ENCODE data around the gene SPEN. TPM values are rescaled to one million over a fixed set of nuclear protein-coding genes. Genes with fewer than 3 reads are reported as not detected.

The SPEN gene, protein sequence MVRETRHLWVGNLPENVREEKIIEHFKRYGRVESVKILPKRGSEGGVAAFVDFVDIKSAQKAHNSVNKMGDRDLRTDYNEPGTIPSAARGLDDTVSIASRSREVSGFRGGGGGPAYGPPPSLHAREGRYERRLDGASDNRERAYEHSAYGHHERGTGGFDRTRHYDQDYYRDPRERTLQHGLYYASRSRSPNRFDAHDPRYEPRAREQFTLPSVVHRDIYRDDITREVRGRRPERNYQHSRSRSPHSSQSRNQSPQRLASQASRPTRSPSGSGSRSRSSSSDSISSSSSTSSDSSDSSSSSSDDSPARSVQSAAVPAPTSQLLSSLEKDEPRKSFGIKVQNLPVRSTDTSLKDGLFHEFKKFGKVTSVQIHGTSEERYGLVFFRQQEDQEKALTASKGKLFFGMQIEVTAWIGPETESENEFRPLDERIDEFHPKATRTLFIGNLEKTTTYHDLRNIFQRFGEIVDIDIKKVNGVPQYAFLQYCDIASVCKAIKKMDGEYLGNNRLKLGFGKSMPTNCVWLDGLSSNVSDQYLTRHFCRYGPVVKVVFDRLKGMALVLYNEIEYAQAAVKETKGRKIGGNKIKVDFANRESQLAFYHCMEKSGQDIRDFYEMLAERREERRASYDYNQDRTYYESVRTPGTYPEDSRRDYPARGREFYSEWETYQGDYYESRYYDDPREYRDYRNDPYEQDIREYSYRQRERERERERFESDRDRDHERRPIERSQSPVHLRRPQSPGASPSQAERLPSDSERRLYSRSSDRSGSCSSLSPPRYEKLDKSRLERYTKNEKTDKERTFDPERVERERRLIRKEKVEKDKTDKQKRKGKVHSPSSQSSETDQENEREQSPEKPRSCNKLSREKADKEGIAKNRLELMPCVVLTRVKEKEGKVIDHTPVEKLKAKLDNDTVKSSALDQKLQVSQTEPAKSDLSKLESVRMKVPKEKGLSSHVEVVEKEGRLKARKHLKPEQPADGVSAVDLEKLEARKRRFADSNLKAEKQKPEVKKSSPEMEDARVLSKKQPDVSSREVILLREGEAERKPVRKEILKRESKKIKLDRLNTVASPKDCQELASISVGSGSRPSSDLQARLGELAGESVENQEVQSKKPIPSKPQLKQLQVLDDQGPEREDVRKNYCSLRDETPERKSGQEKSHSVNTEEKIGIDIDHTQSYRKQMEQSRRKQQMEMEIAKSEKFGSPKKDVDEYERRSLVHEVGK (N-terminal part only)
- total RNA-seq: 51.5 and 54.0 TPM in 2 replicates

DNA sequence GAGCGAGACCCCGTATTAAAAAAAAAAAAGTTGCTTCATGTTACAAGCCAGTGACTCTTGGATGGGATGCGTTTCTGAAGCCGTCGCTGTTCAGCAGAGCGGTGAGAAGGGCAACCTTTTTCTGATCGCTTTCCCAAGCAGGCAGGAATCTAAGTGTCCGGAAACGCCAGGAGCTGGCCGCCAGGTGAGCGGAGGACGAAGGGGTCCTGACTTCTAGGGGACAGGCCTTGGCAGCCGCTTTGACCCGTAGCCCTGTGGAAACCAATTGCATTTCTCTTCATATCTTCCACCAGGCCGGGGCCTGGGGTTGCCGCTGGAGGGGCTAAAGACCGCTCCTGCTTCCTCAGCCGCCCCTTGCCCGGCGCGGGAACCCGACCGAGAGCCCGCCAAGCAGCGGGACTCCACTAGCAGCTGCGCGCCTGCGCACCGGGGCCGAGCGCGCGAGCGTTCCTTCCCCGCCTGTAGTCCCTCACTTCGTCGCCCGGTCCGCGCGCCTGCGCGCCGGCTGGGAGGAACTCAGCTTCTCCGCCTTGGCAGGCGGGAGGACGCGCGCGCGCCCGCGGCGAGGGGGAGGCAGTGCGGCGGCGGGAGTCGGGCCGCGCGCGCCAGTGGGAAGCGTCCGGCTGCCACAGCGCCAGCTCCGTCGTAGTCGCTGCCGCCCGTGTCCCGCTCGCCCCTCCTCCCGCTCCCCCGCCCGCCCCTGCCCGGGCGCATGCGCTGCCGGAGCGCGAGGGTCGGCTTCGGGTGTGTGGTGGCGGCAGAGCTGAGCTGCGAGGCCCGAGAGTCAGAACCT, at the start of gene SPEN:
Gene SPEN, plus strand, starts transcription at position 608 of the 793 bp plus-strand sequence. CDS start 361 bp downstream, outside the sequence.

DNA sequence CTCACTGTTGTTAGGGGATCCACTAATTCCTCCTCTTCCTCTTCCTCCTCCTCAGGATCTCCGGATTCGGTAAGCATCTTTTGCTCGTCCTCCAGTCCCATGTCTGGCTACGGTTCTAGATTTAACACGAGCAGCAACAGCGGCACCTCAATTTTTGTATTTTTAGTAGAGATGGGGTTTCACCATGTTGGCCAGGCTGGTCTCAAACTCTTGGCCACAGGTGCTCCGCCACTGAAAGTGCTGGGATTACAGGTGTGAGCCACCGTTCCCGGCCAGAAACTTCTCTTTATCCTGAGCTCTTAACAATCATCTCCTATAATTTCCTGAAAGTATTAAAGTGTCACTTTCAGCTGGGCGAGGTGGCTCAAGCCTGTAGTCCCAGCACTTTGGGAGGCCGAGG, 40.0 kb upstream of the SPEN start, which contains the start of gene UQCRHL:
Gene UQCRHL, minus strand, starts transcription at position 101 of the 400 bp plus-strand sequence. Its CDS starts 0 bp downstream, at position 101.

GRCh38 chr1:15975805-15976680, 128.5 kb downstream of the SPEN start, which contains the start of gene ZBTB17:
TSS of gene ZBTB17 (minus strand) at chr1:15976101. CDS start at chr1:15948495, 27,606 bp downstream.

Small RNA genes lying within 50 kb of the gene (small RNA-seq; reads per million reads assigned to genes)
- not detected for gene AL034555.1
- gene AL355994.1: not detected
- not detected for gene AL355994.5

Other genes with a start within 250 kb of the SPEN start
- 35.0 and 38.3 TPM in 2 replicates for gene DDI2, start 230.2 kb upstream of the SPEN start, total RNA-seq
- gene PLEKHM2, start 163.4 kb upstream of the SPEN start, total RNA-seq: 48.7 and 58.4 TPM in 2 replicates
- gene SLC25A34, start 111.4 kb upstream of the SPEN start, total RNA-seq: 0.13 and 0.22 TPM in 2 replicates
- gene TMEM82, start 105.2 kb upstream of the SPEN start, total RNA-seq: not detected in 2 replicates
- 410 and 466 TPM in 2 replicates for gene FBLIM1, start 88.9 kb upstream of the SPEN start, total RNA-seq
- gene UQCRHL, start 40.1 kb upstream of the SPEN start, total RNA-seq: 1.4 and 2.3 TPM in 2 replicates
- gene ZBTB17, start 128.4 kb downstream of the SPEN start, total RNA-seq: 26.7 and 30.3 TPM in 2 replicates
- gene SRARP, start 156.5 kb downstream of the SPEN start, total RNA-seq: not detected in 2 replicates
- gene HSPB7, start 170.3 kb downstream of the SPEN start, total RNA-seq: not detected in 2 replicates
- gene CLCNKA, start 174.3 kb downstream of the SPEN start, total RNA-seq: not detected in 2 replicates
- not detected in 2 replicates for gene CLCNKB, start 196.1 kb downstream of the SPEN start, total RNA-seq
- gene FAM131C, start 225.9 kb downstream of the SPEN start, total RNA-seq: 0.13 and 0.22 TPM in 2 replicates